Large intestine (tissue), 3 donors: Measurements from ENCODE around the gene GCAT. TPM values are rescaled to one million over a fixed set of nuclear protein-coding genes. Genes with fewer than 3 reads are reported as not detected.

Source experiments
- DNase-seq, 2 donors: peaks; one replicate each; pipeline versions ENCODE4 v3.0.0 to v3.0.0-alpha.2; 2013
- H3K27ac ChIP-seq: one replicate; pipeline ENCODE4 v1.5.1; 2013; ENCODE audit warnings: low read length
- H3K27me3 ChIP-seq: 2 replicates; pipeline ENCODE4 v1.6.1; 2013; ENCODE audit warnings: low read length; ENCODE audit not compliant: control insufficient read depth, insufficient read depth
- H3K36me3 ChIP-seq: 2 replicates; pipeline ENCODE4 v1.6.1; 2013; ENCODE audit warnings: low read length; ENCODE audit not compliant: control insufficient read depth, insufficient read depth
- H3K4me1 ChIP-seq: one replicate; pipeline ENCODE4 v1.6.1; 2013; ENCODE audit warnings: low read length; ENCODE audit not compliant: control insufficient read depth, insufficient read depth
- H3K4me3 ChIP-seq: one replicate; pipeline ENCODE4 v1.5.1; 2013; ENCODE audit warnings: low read length
- H3K9me3 ChIP-seq: one replicate; pipeline ENCODE4 v1.6.1; 2013; ENCODE audit warnings: mild to moderate bottlenecking, low read depth, low read length, moderate library complexity; ENCODE audit not compliant: control insufficient read depth
- WGBS: methylation state at CpG from one replicate; pipeline ENCODE4 v1.1.5; 2013; ENCODE audit warnings: low lambda C conversion rate; ENCODE audit not compliant: insufficient coverage; 5-methylcytosine and 5-hydroxymethylcytosine counted together
- polyA plus RNA-seq: library from polyadenylated mRNA; unstranded; fragments of 120-200 nt; gene quantifications from one replicate; pipeline ENCODE4 v1.2.1, GENCODE V29; 2013

The GCAT gene
- polyA plus RNA-seq, 1 donor, result 9.2 TPM

DNA sequence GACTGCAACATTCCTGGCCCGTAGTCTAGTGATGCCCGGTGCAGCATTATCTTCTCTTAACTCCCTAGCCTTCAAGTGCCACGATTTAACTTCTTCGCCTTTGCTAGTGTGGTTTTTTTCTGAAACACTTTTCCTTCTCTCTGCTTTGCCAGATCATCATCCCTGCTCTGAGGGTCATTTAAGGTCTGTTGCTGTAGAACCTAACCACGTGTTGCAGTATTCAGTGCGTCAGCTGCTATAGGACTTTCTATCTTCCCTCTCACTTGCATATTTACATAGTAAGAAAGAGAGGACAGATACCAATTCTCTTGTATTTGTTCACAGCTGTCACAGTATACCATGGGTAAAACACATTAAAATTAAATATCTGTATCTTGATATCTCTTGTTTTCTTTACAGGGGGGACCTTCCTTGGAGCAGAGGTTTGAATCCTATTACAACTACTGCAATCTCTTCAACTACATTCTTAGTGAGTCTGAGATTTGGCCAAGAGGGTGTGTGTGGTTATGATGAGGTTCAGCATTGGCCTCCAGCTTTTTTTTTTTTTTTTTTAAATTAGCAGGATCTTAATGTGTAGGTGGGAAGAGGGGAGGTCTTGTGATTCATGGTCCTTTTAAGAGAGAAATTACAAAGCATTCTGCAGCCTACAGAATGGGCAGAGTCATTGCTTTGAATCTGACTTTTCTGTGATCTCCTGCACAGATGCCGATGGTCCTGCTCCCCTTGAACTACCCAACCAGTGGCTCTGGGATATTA lies 55.0 kb downstream of the GCAT start:
- H3K9me3 ChIP-seq, result no peaks in the 10 kb centered on the region
- no peaks in the 10 kb centered on the region for H3K4me1 ChIP-seq
- peaks cover 74% of the 10 kb centered on the region for H3K36me3 ChIP-seq
- 96% methylated on average over 4 of the region's 7 CpGs for WGBS
- H3K4me3 ChIP-seq, result no peak overlapping the region
- no peaks in the 10 kb centered on the region for H3K27me3 ChIP-seq
- DNase-seq, result no peak
- no peak overlapping the region for H3K27ac ChIP-seq

DNA sequence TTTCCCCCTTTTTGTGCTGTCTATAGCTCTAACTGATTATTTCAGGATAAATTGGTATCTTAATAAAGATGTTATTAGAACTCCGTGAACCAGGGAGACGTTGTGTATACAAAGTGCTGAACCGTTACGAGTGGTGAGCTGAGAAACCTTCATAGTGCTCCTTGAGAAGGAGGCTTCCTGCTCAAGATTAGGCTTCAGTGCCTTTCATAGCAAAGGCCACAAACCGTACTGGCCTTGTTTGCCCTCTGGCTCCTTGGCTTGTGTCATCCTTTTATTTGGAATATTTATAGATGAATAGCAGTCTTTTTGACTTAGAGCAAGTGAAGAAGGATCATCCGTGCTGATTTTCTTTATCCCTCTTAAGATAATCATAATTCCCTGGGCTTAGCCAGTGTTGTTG lies 57.8 kb downstream of the GCAT start:
- H3K27ac ChIP-seq, result no peak overlapping the region

More for the DNA sequence above, 57.8 kb downstream of the GCAT start:
- no CpG with 5 or more reads among the region's 6 CpGs for WGBS
- Histone ChIP-seq H3K4me1 (no peaks in the 10 kb centered on the region), H3K36me3 (peaks cover 74% of the 10 kb centered on the region), H3K4me3 (no peak overlapping the region), H3K9me3 (no peaks in the 10 kb centered on the region), H3K27me3 (no peaks in the 10 kb centered on the region)
- DNase-seq, result no peak

Other genes starting within 250 kb of the GCAT start
- gene CDC42EP1, start 247.5 kb upstream of the GCAT start, polyA plus RNA-seq, result 50.3 TPM
- gene LGALS2, start 227.8 kb upstream of the GCAT start, polyA plus RNA-seq, result 308 TPM
- 49.7 TPM for gene GGA1, start 199.1 kb upstream of the GCAT start, polyA plus RNA-seq
- 59.4 TPM for gene SH3BP1, start 168.3 kb upstream of the GCAT start, polyA plus RNA-seq
- gene PDXP, start 149.2 kb upstream of the GCAT start, polyA plus RNA-seq, result 24.7 TPM
- 644 TPM for gene LGALS1, start 132.3 kb upstream of the GCAT start, polyA plus RNA-seq
- 18.1 TPM for gene NOL12, start 121.6 kb upstream of the GCAT start, polyA plus RNA-seq
- 43.5 TPM for gene TRIOBP, start 110.9 kb upstream of the GCAT start, polyA plus RNA-seq
- 0.04 TPM for gene GALR3, start 15.4 kb downstream of the GCAT start, polyA plus RNA-seq
- gene ANKRD54, start 36.4 kb downstream of the GCAT start, polyA plus RNA-seq, result 25.1 TPM
- 644 TPM for gene EIF3L, start 41.5 kb downstream of the GCAT start, polyA plus RNA-seq
- gene MICALL1, start 98.4 kb downstream of the GCAT start, polyA plus RNA-seq, result 14.5 TPM
- 0.73 TPM for gene C22orf23, start 145.7 kb downstream of the GCAT start, polyA plus RNA-seq
- gene POLR2F, start 145.8 kb downstream of the GCAT start, polyA plus RNA-seq, result 62.8 TPM
- 8.8 TPM for gene SOX10, start 176.6 kb downstream of the GCAT start, polyA plus RNA-seq
- 32.0 TPM for gene PICK1, start 249.5 kb downstream of the GCAT start, polyA plus RNA-seq